Measurements from ENCODE around the gene SRGAP3. TPM values are rescaled to one million over a fixed set of nuclear protein-coding genes. Genes with fewer than 3 reads are reported as not detected.

Gene SRGAP3
- total RNA-seq, 4 donors from 2014 or later = 2.4 to 35.5 (median 8.2) TPM

DNA sequence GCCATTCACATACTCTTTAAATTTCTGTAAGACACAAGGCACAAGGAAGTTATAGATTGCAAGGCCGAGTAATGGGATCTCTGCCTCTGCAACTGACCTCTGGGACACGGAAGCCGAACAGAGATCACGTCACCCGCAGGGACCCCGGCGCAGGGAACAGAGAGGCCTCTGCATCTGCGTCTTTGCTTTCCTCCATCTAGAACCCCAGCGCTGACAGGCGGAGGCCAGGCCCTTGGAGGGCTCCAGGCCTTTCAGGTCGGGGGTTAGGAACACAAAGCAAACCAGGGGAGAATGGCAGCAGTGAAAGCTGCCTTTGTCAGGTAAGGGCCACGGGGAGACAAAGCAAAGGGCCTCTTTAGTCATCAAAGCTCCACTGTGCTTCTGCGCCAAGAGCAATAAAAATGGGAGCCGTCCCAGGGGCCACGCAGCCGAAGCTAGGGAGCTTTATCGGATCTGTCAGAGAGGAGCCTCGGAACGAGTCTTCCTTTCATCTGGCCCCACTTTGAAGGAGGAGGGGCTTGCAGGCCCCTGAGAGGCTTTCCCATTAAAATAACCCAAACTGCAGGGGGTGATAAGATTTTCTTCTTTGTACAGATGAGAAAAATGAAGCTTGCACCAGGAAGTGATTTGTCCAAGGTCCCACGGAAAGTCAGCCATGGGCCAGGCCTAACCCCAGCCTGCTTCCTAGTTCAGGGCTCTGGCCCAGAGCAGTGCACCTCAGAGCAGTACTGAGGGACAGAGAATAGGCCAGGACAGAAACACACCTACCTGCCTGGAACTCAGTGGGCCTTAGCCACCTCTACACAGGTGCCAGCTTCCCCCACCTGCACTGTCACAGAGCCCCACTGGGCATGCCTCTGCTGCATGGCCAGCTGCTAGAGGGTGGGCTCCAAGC, 201.7 kb downstream of the SRGAP3 start:
- H3K4me3 ChIP-seq = no peak overlapping the region
- H3K9me3 ChIP-seq = no peaks in the 10 kb centered on the region
- intact Hi-C loops (cut with DNase I; ENCODE audit: low total_unique reads) = no loop called here
- no peak for DNase-seq
- no peaks in the 10 kb centered on the region for H3K4me1 ChIP-seq
- H3K27me3 ChIP-seq = no peaks in the 10 kb centered on the region
- TF ChIP-seq POLR2A (IDR thresholded peaks at IDR 0.05) = no peak
- TF ChIP-seq, protein P1, sequence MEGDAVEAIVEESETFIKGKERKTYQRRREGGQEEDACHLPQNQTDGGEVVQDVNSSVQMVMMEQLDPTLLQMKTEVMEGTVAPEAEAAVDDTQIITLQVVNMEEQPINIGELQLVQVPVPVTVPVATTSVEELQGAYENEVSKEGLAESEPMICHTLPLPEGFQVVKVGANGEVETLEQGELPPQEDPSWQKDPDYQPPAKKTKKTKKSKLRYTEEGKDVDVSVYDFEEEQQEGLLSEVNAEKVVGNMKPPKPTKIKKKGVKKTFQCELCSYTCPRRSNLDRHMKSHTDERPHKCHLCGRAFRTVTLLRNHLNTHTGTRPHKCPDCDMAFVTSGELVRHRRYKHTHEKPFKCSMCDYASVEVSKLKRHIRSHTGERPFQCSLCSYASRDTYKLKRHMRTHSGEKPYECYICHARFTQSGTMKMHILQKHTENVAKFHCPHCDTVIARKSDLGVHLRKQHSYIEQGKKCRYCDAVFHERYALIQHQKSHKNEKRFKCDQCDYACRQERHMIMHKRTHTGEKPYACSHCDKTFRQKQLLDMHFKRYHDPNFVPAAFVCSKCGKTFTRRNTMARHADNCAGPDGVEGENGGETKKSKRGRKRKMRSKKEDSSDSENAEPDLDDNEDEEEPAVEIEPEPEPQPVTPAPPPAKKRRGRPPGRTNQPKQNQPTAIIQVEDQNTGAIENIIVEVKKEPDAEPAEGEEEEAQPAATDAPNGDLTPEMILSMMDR (IDR thresholded peaks at IDR 0.05) = no peak
- no peaks in the 10 kb centered on the region for H3K36me3 ChIP-seq
- H3K27ac ChIP-seq = no peak overlapping the region

DNA sequence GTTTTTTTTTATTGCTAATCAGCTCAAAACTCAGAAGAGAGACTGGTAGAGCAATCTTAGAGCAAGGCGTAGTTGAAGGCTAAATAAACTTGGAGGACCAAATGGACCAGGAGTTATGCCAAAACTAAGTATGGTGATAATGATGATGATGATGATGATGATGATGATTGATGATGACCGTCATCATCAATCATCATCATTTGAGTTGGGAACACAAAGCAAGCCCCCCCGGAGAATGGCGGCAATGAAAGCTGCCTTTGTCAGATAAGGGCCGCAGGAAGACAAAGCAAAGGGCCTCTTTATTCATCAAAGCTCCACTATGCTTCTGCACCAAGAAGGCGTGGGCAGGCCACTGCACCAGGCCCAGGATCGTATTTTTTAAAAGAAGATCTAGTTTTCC, 204.1 kb downstream of the SRGAP3 start:
- Histone ChIP-seq H3K27ac (no peak overlapping the region), H3K36me3 (no peaks in the 10 kb centered on the region)
- TF ChIP-seq POLR2A (IDR thresholded peaks at IDR 0.05) = no peak
- TF ChIP-seq, protein P1 (IDR thresholded peaks at IDR 0.05) = no peak

DNA sequence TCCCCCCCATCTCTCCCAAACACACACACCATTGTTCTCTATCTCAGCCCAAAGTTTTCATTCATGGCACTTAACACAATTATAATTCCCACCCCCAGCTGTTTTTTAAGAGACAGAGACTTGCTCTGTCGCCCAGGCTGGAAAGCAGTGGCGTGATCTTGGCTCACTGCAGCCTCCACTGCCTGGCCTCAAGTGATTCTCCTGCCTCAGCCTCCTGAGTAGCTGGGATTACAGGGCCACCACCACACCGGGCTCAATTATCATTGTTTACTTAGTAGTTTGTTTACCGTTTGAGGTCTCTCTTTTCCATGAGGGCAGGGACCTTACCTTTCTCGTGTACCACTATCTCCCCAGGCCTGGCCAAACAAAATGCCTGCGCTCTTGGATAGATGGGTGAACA, 206.4 kb downstream of the SRGAP3 start:
- Histone ChIP-seq H3K27me3 (no peaks in the 10 kb centered on the region), H3K36me3 (no peaks in the 10 kb centered on the region), H3K4me3 (no peak overlapping the region), H3K9me3 (no peaks in the 10 kb centered on the region), H3K4me1 (no peaks in the 10 kb centered on the region), H3K27ac (no peak overlapping the region)
- no peak for TF ChIP-seq POLR2A (IDR thresholded peaks at IDR 0.05)
- TF ChIP-seq, protein P1 (IDR thresholded peaks at IDR 0.05) = no peak
- DNase-seq = no peak
- intact Hi-C loops (cut with DNase I; ENCODE audit: low total_unique reads) = no loop called here

More for the DNA sequence above, 204.1 kb downstream of the SRGAP3 start:
- no peaks in the 10 kb centered on the region for H3K9me3 ChIP-seq
- no peaks in the 10 kb centered on the region for H3K27me3 ChIP-seq
- intact Hi-C loops (cut with DNase I; ENCODE audit: low total_unique reads) = no loop called here
- H3K4me3 ChIP-seq = no peak overlapping the region
- no peak for DNase-seq
- H3K4me1 ChIP-seq = no peaks in the 10 kb centered on the region

DNA sequence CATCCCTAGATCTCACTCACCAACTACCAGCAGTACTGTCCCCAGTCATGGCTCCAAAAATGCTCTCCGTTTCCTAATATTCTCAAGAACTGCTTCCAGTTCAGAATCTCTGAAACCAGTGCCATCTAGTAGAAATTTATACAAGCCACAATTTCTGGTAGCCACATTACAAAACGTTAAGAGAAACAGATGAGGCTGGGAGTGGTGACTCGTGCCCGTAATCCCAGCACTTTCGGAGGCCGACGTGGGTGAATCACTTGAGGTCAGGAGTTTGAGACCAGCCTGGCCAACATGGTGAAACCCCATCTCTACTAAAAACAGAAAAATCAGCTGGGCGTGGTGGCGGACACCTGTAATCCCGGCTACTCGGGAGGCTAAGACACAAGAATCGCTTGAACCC, 207.8 kb downstream of the SRGAP3 start:
- TF ChIP-seq POLR2A (IDR thresholded peaks at IDR 0.05) = no peak
- TF ChIP-seq, protein P1 (IDR thresholded peaks at IDR 0.05) = no peak
- Histone ChIP-seq H3K4me1 (peaks cover 0 to 9% of the 10 kb centered on the region in 2 donors), H3K36me3 (no peaks in the 10 kb centered on the region), H3K27me3 (no peaks in the 10 kb centered on the region), H3K4me3 (no peak overlapping the region), H3K9me3 (no peaks in the 10 kb centered on the region), H3K27ac (no peak overlapping the region)
- intact Hi-C loops (cut with DNase I; ENCODE audit: low total_unique reads) = no loop called here
- DNase-seq = no peak

DNA sequence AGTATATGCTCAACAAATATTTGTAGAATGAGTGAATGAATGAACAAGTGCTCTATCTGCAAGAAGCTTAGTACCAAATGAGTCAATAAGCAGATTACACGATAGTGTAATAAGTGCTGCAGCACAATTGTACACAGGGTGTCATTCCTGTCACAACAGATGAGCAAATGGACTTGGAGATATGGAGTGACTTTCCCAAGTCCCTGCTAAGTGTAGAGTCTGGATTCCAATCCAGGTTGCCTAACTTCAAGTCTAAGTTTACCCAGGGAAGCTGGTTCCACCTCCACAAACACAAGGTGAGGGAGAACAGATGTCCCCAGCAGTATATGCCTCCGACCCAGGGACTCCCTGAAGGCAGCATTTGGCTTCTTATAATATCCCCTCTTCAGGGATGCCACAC, 208.4 kb downstream of the SRGAP3 start:
- Histone ChIP-seq H3K4me3 (no peak overlapping the region), H3K27ac (no peak overlapping the region), H3K4me1 (peaks cover 2 to 12% of the 10 kb centered on the region in 2 donors), H3K27me3 (no peaks in the 10 kb centered on the region), H3K36me3 (no peaks in the 10 kb centered on the region), H3K9me3 (no peaks in the 10 kb centered on the region)
- no peak for TF ChIP-seq POLR2A (IDR thresholded peaks at IDR 0.05)
- no peak for DNase-seq
- intact Hi-C loops (cut with DNase I; ENCODE audit: low total_unique reads) = no loop called here

Data from uterus (tissue), 4 donors.